Frontal cortex (tissue), 4 donors: ENCODE measurements around the gene FOXP3. TPM values are rescaled to one million over a fixed set of nuclear protein-coding genes. Genes with fewer than 3 reads are reported as not detected.

Experiments
- DNase-seq, 2 donors: peaks; one replicate each; pipeline ENCODE4 v3.0.0; 2012; ENCODE audit warnings: low spot score in 2 of 2
- FAIRE-seq: peaks from 2 replicates; lab custom pipeline; 2012; peaks lifted over from hg19 to GRCh38; lab: Jason Lieb, UNC
- total RNA-seq: library from RNA; depleted of rRNA; stranded (reverse); fragments of >200 nt; gene quantifications from one replicate; pipeline ENCODE4 v1.2.3, GENCODE V29; 2014
- donor health status: control.
- donor health status: control.
- donor health status: control.

The FOXP3 gene
- total RNA-seq, 1 donor from 2014 or later, result not detected

- DNase-seq, result peak in 1 of 2 donors; percentile 29
- FAIRE-seq, result no peak
Observed at GRCh38 chrX:49230500-49231232, 33.8 kb downstream of the FOXP3 start.

DNA sequence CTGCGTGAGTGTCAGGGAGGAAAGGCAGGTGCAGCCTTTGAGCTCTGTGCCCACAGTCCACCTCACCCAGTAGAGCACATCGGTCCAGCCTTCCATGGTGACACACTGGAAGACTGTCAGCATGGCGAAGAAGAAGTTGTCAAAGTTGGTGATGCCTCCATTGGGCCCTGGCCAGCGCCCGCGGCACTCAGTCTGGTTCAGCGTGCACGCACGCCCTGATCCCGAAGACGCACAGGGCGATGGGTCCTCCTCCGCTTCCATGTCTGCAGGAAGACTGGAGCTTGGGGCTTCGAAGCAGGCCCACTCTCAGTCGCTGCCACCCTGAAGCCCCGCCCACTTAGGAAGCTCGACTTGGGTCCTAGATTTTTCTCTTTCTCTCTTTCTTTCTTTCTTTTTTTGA lies 36.3 kb downstream of the FOXP3 start:
- FAIRE-seq, result no peak
- no peak for DNase-seq

DNA sequence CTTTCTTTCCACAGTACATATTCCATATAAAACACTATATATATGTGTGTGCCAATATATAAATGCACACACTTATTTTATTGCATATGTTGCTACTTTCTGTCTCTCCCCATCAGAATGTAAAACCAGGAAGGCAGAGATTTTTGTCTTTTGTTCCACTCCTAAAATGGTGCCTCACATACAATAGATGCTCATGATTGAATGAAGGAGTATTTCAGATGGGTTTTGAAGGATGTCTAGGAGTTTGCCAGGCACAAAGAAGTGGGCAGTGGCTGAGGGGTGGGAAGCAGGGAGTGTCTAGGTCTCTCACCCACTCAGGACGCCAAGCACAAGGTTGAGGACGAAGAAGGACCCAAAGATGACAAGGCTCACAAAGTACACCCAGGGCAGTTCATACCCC lies 36.8 kb downstream of the FOXP3 start:
- no peak for FAIRE-seq
- no peak for DNase-seq

DNA sequence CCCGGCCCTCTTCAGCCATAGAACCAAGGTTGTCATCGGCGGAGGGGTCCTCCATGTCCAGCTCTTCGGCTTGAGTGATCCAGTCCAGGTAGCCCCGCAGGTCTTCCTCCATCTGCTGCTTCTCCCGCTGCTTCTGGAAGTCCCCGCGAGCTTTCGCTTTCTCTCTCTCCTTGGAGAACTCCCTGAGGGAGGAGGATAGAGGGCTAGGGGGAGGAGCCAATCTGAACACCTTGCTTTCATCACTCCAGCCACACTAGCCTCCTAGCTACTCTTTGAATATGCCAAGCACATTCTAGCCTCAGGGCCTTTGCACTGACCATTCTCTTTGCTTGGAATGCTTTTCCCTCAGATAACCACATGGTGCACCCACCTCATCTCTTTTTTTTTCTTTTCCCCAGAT lies 37.6 kb downstream of the FOXP3 start:
- DNase-seq (no peak), FAIRE-seq (no peak)

- FAIRE-seq, result no peak
- no peak for DNase-seq
Observed at GRCh38 chrX:49225858-49226257, 38.7 kb downstream of the FOXP3 start.

- DNase-seq (no peak), FAIRE-seq (no peak)
Observed at GRCh38 chrX:49221868-49222267, 42.6 kb downstream of the FOXP3 start.

DNA sequence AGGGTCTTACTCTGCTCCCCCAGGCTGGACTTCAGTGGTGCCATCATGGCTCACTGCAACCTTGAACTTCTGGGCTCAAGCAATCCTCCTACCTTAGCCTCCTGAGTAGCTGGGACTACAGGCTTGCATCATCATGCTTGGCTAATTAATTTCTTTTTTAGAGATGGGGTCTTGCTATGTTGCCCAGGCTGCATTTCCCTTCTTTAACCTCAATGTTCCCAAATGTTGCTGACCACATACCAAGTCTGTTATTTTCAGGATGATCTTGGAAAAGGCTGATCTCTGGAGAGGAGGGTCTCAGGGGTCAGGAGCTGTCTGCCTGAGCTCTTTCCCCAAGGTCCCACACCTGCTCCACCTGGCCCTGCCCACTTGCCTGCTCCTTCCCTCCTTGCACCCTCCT lies 44.4 kb downstream of the FOXP3 start:
- no peak for FAIRE-seq
- DNase-seq, result no peak

- no peak for DNase-seq
- FAIRE-seq, result no peak
Observed at GRCh38 chrX:49214996-49215526, 49.4 kb downstream of the FOXP3 start.

GRCh38 chrX:49214416-49214815 lies 50.1 kb downstream of the FOXP3 start:
- DNase-seq (no peak), FAIRE-seq (no peak)

DNA sequence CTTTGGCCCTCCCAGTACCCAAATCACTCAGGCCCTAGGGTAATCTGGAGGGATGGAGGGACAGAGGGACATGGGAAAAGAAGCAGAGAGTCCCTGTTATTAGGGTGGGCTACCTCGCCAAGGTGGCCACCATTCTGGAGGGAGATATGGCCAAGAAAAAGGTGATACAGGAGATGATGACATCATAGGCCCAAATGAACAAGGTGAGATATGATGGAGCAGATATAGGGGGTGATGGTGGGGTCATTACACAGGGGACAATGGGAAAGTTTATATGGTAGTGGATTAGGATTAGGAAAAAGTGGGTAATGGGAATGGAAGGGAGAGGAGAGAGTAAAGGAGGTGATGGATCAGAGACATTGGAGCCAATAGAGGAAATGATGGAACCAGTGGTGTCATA lies 51.6 kb downstream of the FOXP3 start:
- DNase-seq (no peak), FAIRE-seq (no peak)

DNA sequence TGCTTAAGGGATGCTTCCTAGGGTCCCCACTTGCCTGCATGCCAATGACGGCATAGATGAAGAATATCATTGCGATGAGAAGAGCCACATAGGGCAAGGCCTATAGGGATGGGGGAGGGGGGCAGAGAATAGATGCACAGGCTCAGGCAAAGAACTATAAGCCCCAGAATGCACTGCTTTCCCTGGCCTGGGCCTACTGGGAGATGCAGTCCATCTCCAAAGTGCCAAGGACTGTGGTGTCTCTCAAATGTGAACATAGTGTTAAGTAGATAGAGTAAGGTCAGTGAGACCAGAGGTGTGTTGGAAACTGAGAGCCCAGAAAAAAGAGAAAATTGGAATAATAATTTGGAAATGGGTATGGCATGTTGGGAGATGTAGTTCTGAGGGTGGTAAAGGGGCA lies 52.3 kb downstream of the FOXP3 start:
- FAIRE-seq, result no peak
- no peak for DNase-seq

GRCh38 chrX:49211074-49211473 lies 53.4 kb downstream of the FOXP3 start:
- no peak for DNase-seq
- FAIRE-seq, result no peak

GRCh38 chrX:49210406-49210805 lies 54.1 kb downstream of the FOXP3 start:
- DNase-seq (no peak), FAIRE-seq (no peak)

DNA sequence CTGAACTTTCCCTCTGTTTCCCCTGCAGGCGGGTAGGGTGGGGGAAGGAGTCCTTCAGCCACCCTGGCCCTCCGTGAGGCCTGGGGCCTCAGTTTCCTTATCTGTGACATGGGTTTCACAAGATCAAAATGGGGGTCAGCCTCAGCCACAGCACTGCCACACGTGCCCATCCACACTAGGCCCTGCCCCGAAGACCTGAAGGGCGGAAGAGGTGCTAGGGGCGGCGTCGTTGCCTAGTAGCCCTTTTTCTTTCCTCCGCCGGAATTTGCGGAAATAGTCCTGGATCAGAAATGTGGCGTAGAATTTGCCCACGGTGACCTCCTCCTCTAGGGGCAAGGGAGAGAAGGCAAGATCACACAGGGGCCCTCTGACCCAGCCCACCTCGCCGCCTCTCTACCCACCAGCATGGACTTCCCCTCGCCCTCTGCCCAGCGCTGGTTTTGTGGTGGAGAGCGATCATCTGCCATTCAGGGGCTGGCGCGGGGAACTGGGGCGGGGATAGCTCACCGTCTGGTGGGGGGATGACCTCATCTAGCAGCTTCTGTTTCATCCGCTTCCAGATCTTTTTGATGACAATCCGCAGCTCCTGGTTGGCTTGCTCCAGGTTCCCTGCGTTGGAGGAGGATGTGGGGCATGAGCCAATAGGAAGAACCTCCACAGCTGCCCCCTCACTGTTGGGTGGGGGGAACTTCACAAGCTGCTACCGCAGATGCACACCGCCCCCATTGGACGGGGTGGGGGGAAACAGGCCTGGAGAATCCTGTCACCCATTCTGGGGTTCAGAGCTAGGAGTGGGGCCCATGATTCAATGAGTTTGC lies 54.9 kb downstream of the FOXP3 start:
- DNase-seq, result no peak
- FAIRE-seq, result no peak

GRCh38 chrX:49208399-49208798 lies 56.1 kb downstream of the FOXP3 start:
- DNase-seq (no peak), FAIRE-seq (no peak)

DNA sequence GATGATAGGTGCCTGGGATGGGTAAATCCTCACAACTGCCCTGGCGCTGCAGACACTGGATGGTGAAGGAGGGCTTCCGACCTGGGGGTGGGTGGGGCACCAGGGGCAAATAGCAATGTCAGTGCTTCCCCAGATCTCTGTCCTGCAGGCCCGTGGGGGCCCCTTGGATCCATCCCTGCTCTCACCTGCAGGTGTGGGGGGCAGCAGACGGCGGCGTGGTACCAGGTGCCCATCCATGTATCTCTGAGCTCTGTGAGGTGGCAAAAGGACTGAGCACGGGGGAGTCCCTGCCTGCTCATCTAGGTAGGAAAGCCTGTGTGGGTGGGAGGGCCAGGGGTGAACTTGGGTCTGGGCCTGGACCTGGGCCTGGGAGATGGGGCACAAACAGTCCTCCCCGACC lies 58.0 kb downstream of the FOXP3 start:
- no peak for FAIRE-seq
- DNase-seq, result no peak

DNA sequence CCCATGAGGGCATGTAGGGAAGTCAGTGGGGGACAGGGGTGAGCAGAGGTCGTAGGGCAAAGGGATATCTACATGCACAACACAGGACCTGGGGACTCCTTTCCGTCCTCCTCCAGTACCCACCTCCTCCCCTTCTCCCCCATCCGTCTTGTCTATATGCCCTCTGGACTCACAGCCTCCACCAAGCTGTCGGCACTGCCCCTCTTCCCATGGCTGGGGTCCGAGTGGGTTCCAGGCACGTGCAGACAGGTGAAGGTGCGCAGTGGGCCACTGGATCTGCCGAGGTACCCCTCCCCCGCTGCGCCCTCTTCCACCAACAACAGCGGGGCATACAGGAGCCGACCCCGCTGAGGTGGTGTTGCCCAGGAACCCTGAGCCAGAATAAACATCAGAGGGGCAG lies 59.1 kb downstream of the FOXP3 start:
- FAIRE-seq, result no peak

DNA sequence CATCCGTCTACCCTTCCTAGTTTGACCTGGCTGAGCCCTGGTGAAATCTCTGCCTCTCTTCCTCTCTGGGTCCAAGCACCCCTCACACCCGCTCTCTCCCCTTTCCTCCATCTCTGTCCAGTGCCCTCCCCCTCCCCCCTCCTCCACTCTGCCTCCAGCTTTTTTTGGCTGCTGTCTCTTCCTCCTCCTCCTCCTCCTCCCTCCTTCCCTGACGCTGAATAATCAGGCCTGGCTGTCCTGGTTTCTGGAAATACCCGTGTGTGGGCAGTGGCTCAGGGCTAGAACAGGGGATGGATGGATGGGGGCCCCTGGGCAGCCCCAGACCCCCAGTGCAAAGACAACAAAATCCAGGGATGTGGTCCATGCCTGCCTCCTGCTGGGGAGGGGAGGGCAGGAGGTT lies 59.8 kb downstream of the FOXP3 start:
- FAIRE-seq (no peak), DNase-seq (no peak)

More for the DNA sequence above, 59.1 kb downstream of the FOXP3 start:
- no peak for DNase-seq

DNA sequence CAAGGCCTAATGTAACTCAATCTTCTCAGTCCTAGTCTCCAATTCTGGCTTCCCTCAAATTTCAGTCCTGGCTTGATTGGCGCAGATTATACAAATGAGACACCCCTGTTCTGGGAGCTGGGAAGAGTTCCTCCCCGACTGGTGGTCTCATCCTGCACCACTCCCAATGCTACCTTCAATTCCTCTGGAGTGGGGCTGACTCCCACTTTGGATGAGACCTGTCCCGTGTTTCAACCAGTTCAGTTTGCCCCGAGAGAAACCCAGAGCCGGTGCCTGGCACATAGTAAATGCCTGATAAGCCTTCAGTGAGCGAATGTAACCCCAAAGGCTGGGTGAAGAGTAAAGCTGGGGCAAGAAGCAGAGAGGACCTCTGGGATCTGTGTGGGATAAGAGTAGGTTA lies 60.5 kb downstream of the FOXP3 start:
- FAIRE-seq (no peak), DNase-seq (no peak)

GRCh38 chrX:49203536-49203935 lies 61.0 kb downstream of the FOXP3 start:
- FAIRE-seq (no peak), DNase-seq (no peak)

- FAIRE-seq, result no peak
Observed at GRCh38 chrX:49202022-49202421, 62.5 kb downstream of the FOXP3 start.

More at GRCh38 chrX:49202022-49202421, 62.5 kb downstream of the FOXP3 start:
- no peak for DNase-seq
